ENCODE data around the gene HMGB1.
"Not testable (repeated sequence)": the region's sequence is repeated elsewhere in the genome, so short reads cannot be mapped to it uniquely, and the experiment has no call there.

HMGB1 gene

GRCh38 chr13:30466358-30466714 is 600 bp upstream of the HMGB1 start:
- no peak for DNase-seq (ENCODE audit: low read depth, low spot score)

- no peak for DNase-seq (ENCODE audit: low read depth, low spot score)
These were observed 468 bp downstream of the HMGB1 start for GRCh38 chr13:30465343-30465592.

- DNase-seq (ENCODE audit: low read depth, low spot score) = peak; percentile 67
These were observed 1.0 kb downstream of the HMGB1 start for GRCh38 chr13:30464496-30465342.

DNA sequence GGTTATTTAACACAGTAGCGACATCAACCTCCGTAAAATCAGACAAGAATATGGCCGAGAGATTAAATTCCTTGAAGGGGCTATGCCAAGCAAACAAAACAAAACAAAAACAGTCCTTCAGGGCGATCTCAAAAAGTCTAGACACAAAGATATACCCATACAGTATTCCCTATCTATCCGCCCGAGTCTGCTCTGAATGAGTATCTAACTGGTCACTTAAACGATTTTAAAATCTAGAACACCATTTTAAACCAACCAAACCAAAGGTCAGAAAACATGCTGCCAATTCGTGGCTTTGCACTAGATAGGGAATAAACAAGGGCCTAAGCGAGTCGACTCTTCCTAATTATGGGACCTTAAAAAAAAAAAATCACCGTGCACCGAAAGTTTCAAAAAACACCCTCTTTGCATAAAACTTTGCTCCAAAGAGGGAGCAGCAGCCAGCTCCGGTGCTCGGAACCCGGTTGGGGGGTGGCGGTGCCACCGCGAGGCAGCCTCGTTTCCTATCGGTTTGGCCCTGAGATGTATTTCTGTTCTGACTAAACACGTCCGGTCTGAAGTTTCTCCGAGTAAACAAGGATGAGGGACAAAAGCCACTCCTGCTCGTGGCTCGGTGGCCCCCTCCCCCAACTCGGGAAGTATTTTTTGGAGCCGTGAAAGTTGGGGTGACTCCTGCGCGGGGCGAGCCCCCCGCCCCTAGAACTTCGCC is 1.8 kb downstream of the HMGB1 start:
- peak; percentile 40 for DNase-seq (ENCODE audit: low read depth, low spot score)

DNA sequence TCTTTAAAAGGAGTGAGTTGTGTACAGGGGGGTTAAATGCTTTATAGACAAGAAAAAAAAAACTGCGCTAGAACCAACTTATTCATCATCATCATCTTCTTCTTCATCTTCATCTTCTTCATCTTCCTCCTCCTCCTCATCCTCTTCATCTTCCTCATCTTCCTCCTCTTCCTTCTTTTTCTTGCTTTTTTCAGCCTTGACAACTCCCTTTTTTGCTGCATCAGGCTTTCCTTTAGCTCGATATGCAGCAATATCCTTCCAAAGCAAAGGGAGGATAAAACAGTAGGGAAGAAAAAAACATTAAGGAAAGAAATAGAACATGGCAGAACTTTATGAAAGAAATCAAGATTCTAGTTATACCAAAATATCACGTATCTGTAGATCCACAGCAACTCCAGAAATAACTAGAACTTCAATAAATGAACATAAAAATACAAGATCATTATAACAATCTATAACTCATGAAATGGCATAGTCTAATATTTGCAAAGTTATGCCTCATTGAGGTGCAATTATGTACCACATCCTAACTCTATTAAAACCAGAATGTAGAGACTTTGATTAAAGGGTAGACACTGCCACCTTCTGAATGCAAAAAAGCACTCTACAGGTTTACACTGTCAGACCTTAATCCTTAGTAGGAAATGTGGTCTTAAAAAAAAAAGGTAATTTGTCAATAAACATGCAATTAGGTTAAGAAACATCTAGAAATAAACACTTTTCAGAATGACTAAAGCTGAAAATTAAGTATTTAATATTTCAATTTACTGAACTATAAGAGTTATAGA is 4.3 kb downstream of the HMGB1 start:
- DNase-seq (ENCODE audit: low read depth, low spot score) = not testable (repeated sequence)

- DNase-seq (ENCODE audit: low read depth, low spot score) = no peak
These were observed 8.3 kb downstream of the HMGB1 start for GRCh38 chr13:30457306-30457891.

DNA sequence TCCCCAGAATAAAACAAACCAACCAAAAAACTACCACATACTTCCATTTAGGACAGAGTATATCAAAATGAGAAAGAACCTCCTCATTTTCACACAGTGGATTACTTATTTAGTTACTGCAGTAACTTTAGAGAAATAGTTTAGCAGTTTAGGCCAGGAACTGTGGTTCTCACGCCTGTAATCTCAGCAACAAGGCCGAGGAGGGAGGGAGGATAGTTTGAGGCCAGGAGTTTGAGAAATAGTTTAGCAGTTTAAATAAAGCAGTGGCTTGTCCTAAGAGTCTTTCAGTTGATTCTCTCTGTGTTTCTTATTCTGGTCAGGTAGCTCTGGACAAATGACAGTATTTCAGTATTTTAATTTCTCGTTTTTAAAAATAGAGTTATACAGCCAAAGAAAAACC is 9.4 kb downstream of the HMGB1 start:
- DNase-seq (ENCODE audit: low read depth, low spot score) = no peak

GRCh38 chr13:30454991-30455390 is 10.7 kb downstream of the HMGB1 start:
- no peak for DNase-seq (ENCODE audit: low read depth, low spot score)

- no peak for DNase-seq (ENCODE audit: low read depth, low spot score)
These were observed 12.0 kb downstream of the HMGB1 start for GRCh38 chr13:30453727-30454126.

DNA sequence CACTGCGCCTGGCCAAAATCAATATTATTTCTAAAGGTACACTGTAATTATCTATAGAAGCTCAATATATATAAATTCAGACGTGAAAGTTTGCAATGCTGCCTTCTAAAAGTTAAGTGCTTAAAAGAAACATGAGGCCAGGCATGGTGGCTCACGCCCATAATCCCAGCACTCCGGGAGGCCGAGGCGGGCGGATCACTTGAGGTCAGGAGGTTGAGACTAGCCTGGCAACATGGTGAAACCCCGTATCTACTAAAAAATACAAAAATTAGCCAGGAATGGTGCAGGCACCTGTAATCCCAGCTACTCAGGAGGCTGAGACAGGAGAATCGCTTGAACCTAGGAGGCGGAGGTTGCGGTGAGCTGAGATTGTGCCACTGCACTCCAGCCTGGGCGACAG is 14.3 kb downstream of the HMGB1 start:
- DNase-seq (ENCODE audit: low read depth, low spot score) = not testable (repeated sequence)

GRCh38 chr13:30450066-30450465 is 15.7 kb downstream of the HMGB1 start:
- DNase-seq (ENCODE audit: low read depth, low spot score) = no peak

- DNase-seq (ENCODE audit: low read depth, low spot score) = no peak
These were observed 17.3 kb downstream of the HMGB1 start for GRCh38 chr13:30448441-30448840.

GRCh38 chr13:30446126-30446500 is 19.6 kb downstream of the HMGB1 start:
- no peak for DNase-seq (ENCODE audit: low read depth, low spot score)

- no peak for DNase-seq (ENCODE audit: low read depth, low spot score)
These were observed 21.8 kb downstream of the HMGB1 start for GRCh38 chr13:30443957-30444404.

DNA sequence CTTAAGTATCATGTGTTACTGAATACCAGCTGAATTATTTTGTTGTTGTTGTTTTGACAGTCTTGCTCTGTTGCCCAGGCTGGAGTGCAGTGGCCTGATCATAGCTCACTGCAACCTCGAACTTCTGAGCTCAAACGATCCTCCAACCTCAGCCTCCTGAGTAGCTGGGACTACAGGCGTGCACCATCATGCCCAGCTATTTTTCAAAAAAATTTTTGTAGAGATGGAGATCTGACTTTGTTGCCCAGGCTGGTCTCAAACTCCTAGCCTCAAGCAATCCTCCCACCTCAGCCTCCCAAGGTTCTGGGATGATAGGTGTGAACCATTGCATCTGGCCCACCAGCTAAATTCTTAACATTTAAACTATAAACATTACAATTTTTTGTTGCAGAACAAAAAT is 22.2 kb downstream of the HMGB1 start:
- not testable (repeated sequence) for DNase-seq (ENCODE audit: low read depth, low spot score)

DNA sequence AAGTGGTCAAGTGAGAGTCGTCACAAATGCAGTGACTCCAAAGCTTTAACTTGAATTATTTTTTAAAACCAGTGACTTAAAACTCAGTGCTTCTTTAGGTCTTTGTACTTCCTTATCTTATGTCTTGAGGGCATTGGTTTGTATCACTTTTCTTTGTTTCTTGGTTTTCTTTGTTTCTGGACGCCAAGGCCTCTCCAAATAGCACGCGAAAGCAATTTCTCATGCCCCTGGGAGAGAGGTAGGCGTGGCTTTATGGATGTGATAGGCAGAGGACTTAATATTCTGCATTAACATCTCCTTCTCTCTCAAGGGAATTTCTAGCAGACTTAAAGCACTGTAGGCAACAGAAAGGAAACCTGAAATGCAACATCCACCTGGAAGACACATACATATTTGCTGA is 22.8 kb downstream of the HMGB1 start:
- DNase-seq (ENCODE audit: low read depth, low spot score) = no peak

DNA sequence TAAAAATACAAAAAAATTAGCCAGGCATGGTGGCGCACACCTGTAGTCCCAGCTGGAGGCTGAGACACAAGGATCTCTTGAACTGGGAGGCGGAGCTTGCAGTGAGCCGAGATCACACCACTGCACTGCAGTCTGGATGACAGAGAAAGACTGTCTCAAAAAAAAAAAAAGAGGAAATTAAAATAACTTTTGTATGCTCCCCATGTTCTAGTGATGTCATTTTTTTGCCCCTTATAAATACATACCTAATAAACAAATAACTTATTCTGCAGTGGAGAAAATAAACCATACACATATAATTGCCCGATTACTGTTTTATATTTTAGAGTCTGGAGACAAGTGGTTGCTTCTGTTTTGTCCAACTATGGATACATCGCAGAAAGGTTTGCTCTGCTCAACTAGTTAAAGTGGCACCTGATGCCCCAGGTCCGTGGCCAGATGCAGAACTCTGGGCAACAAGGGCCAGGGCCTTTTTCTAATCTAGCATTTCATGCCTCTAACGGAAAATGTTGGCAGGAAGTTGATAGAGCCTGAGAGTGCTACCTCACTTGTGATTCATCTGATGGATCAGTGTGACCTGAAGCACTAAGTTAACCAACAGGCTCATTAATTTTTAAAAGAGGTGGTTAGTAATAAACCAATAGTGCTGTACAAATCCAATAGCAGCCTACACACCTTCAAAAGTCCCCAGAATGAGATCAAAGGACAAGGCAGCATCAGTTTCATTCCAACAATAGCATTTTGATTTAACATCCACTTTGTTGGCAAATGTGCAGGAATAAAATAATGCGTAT is 24.6 kb downstream of the HMGB1 start:
- DNase-seq (ENCODE audit: low read depth, low spot score) = no peak

GRCh38 chr13:30438286-30438685 is 27.4 kb downstream of the HMGB1 start:
- DNase-seq (ENCODE audit: low read depth, low spot score) = no peak

- no peak for DNase-seq (ENCODE audit: low read depth, low spot score)
These were observed 28.6 kb downstream of the HMGB1 start for GRCh38 chr13:30437177-30437576.

GRCh38 chr13:30435911-30436451 is 29.8 kb downstream of the HMGB1 start:
- DNase-seq (ENCODE audit: low read depth, low spot score) = no peak

DNA sequence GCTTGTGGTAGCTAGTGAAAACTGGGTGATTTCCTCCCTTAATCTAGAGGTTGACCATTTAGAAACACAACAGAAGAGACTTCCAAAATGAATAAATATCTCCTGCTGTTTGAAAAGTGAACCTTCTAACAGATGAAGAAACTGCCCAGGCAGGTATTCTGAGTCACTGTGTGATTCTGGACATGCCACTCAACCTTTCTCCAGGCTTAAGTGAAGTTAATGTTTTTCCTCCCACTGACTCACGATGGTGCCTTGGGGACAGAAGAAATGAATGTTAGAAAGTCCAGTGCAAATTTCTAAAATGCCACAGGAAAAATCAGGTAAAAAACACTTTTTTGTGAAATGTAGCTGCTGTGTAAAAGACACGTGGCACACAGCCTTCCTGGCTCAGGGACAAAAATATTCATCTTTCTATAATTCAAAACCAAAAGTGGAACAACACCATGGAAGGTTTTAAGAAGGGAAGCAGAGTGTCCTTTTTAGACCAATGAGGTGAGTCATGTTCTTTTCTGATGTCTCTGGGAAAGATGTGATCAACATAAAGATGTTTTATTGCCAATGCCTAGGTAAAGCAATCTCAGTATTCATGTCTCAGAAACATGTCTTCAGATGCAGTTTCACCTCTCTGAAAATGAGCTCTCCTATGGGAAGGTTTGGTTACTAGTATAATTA is 34.3 kb downstream of the HMGB1 start:
- no peak for DNase-seq (ENCODE audit: low read depth, low spot score)

Data from activated naive CD8-positive, alpha-beta T cell treated with anti-CD3 and anti-CD28 coated beads, Interleukin-2, amount 50 U/mL, for 16 hours (primary cell).